B cell (primary cell): ENCODE data around the gene SP7. TPM values are rescaled to one million over a fixed set of nuclear protein-coding genes. Genes with fewer than 3 reads are reported as not detected.

Experiments
- ATAC-seq: fragments of 200-7000 bp; cut with Tn5 transposase; one replicate; pipeline ENCODE4 v1.10.0; 2021; ENCODE audit warnings: low read depth, mild to moderate bottlenecking, moderate number of reproducible peaks, moderate library complexity
- CTCF ChIA-PET: fragments of 350-600 bp; sonication (Branson Sonifier 250); formaldehyde crosslinking; loops from one replicate; lab custom pipeline; 2021; ENCODE audit warnings: antibody characterized with exemption, inconsistent platforms; lab: Charles Lee
- POLR2A ChIA-PET: fragments of 350-600 bp; sonication (Branson Sonifier 250); formaldehyde crosslinking; loops from one replicate; lab custom pipeline; 2021; ENCODE audit warnings: antibody characterized with exemption; lab: Charles Lee
- DNase-seq: peaks from one replicate; pipeline ENCODE4 v3.0.0; 2013
- H2AFZ ChIP-seq: 2 replicates; pipeline ENCODE4 v1.6.1; 2012; ENCODE audit warnings: mild to moderate bottlenecking, low read depth, low read length; ENCODE audit not compliant: insufficient read depth, poor library complexity, severe bottlenecking
- H3K27ac ChIP-seq, 2 donors: 1 replicate in 1 of 2; 2 replicates in 1 of 2; pipeline ENCODE4 v1.5.1; 2012 to 2013; ENCODE audit warnings: low read length in 2 of 2, mild to moderate bottlenecking in 2 of 2, moderate library complexity in 1 of 2
- H3K27me3 ChIP-seq, 4 experiments: fragments of 200-600 bp in 1 of 4; sonication (generic) in 1 of 4; replicated peaks in 1 of 4; 1 replicate in 2 of 4; 2 replicates in 2 of 4; pipeline versions ENCODE4 v1.6.1 to v1.7.0; 2013 to 2016; ENCODE audit warnings: low read length in 3 of 4, mild to moderate bottlenecking in 2 of 4, mixed read lengths in 1 of 4, moderate library complexity in 1 of 4; ENCODE audit not compliant: insufficient read depth in 4 of 4, control insufficient read depth in 3 of 4; ENCODE audit errors: control extremely low read depth in 1 of 4
- H3K36me3 ChIP-seq, 2 experiments: replicated peaks in 1 of 2; 1 replicate in 1 of 2; 2 replicates in 1 of 2; pipeline versions ENCODE4 v1.6.1 to v1.7.1; 2013; ENCODE audit warnings: low read length in 1 of 2; ENCODE audit not compliant: insufficient read depth in 2 of 2, control insufficient read depth in 1 of 2; ENCODE audit errors: control extremely low read depth in 1 of 2, extremely low read depth in 1 of 2
- H3K4me1 ChIP-seq, 2 donors: fragments of 200-600 bp in 1 of 2; sonication (generic) in 1 of 2; 1 replicate in 1 of 2; 2 replicates in 1 of 2; pipeline versions ENCODE4 v1.5.1 to v1.6.1; 2013 to 2017; ENCODE audit warnings: low read length in 2 of 2; ENCODE audit not compliant: control insufficient read depth in 2 of 2, insufficient read depth in 2 of 2
- H3K4me2 ChIP-seq: replicated peaks from 2 replicates; pipeline ENCODE3; 2012; ENCODE audit warnings: mild to moderate bottlenecking, low read depth, low read length; ENCODE audit not compliant: poor library complexity, severe bottlenecking
- H3K4me3 ChIP-seq, 5 experiments: fragments of 200-600 bp in 1 of 5; sonication (generic) in 1 of 5; 1 replicate in 3 of 5; 2 replicates in 2 of 5; pipeline versions ENCODE4 v1.5.1 to v1.7.0; 2011 to 2016; ENCODE audit warnings: low read length in 4 of 5, mild to moderate bottlenecking in 4 of 5, low read depth in 2 of 5, control low read depth in 1 of 5, moderate library complexity in 1 of 5; ENCODE audit not compliant: insufficient read depth in 1 of 5; ENCODE audit errors: control extremely low read depth in 1 of 5, extremely low read depth in 1 of 5
- H3K79me2 ChIP-seq: fragments of 200-600 bp; sonication (generic); one replicate; pipeline ENCODE4 v1.6.0; 2016; ENCODE audit warnings: low read length; ENCODE audit not compliant: control insufficient read depth, insufficient read depth
- H3K9ac ChIP-seq: fragments of 200-600 bp; sonication (generic); 2 replicates; pipeline ENCODE4 v1.6.1; 2017; ENCODE audit warnings: mild to moderate bottlenecking, low read length, moderate library complexity
- H3K9me3 ChIP-seq, 3 donors: one replicate each; pipeline versions ENCODE4 v1.6.1 to v1.7.1; 2013; ENCODE audit warnings: low read length in 2 of 3; ENCODE audit not compliant: control insufficient read depth in 2 of 3, insufficient read depth in 1 of 3; ENCODE audit errors: control extremely low read depth in 1 of 3
- H4K20me1 ChIP-seq: 2 replicates; pipeline ENCODE4 v1.6.0; 2012; ENCODE audit warnings: mild to moderate bottlenecking, low read length; ENCODE audit not compliant: insufficient read depth, control insufficient read depth, poor library complexity, severe bottlenecking
- H3K27ac Mint-ChIP-seq: one replicate; pipeline ENCODE4 v1.8.0; 2021; ENCODE audit warnings: mixed read lengths
- H3K27me3 Mint-ChIP-seq: one replicate; pipeline ENCODE4 v1.8.0; 2021; ENCODE audit warnings: mixed read lengths
- H3K4me1 Mint-ChIP-seq: one replicate; pipeline ENCODE4 v1.8.0; 2021; ENCODE audit warnings: mixed read lengths
- H3K4me3 Mint-ChIP-seq: one replicate; pipeline ENCODE4 v1.8.0; 2021; ENCODE audit warnings: mixed read lengths
- H3K9me3 Mint-ChIP-seq: one replicate; pipeline ENCODE4 v1.8.0; 2022; ENCODE audit warnings: mixed read lengths; ENCODE audit not compliant: insufficient read depth
- EZH2 ChIP-seq: IDR thresholded peaks from 2 replicates; pipeline ENCODE4 v1.6.1; 2012; ENCODE audit warnings: borderline replicate concordance, low read depth, mild to moderate bottlenecking, moderate library complexity, low read length; ENCODE audit not compliant: insufficient read depth, poor library complexity, severe bottlenecking
- WGBS: methylation state at CpG from one replicate; pipeline ENCODE4 v1.1.5; 2013; ENCODE audit warnings: missing lambda C conversion rate; ENCODE audit not compliant: insufficient coverage; 5-methylcytosine and 5-hydroxymethylcytosine counted together
- intact Hi-C: fragments of 100-400 bp; cut with micrococcal nuclease; formaldehyde crosslinking; loops from one replicate; pipeline ENCODE4 v1.10.0; 2022
- polyA plus RNA-seq: library from polyadenylated mRNA; depleted of rRNA; stranded (reverse); fragments of >200 nt; gene quantifications from 2 replicates; pipeline ENCODE4 v1.2.3, GENCODE V29; 2012
- total RNA-seq, 2 donors: library from RNA; stranded (reverse); fragments of 120-200 nt in 1 of 2; gene quantifications; 1 replicate in 1 of 2; 2 replicates in 1 of 2; pipeline versions ENCODE4 v1.2.3 to v1.2.4, GENCODE V29; 2013 to 2022
- TF ChIP-seq, protein P1 (sequence below): fragments of 200-600 bp; IDR thresholded peaks from one replicate; pipeline ENCODE4 v1.8.0; 2022; ENCODE audit warnings: antibody characterized with exemption, mild to moderate bottlenecking

SP7 gene
- total and polyA plus RNA-seq, 2 donors (not counting 1 experiment from before 2014, with no cell fraction given) = 0.34 TPM; not detected in 1

DNA sequence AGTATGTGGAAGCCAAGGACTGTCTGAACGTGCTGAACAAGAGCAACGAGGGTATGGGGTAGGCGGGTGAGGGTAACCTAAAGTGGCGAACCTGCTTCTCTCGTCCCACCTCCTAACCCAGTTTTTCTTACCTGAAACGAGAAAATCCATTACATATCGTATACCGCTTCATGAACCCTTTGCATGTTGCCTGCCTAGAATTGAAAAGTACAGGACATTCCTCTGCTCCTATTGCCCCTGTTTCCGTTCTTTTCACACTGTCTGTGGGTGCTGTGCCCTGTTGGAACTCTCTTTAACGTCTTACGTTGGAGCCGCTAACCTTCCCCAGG lies 40.3 kb downstream of the SP7 start:
- TF ChIP-seq, protein P1, sequence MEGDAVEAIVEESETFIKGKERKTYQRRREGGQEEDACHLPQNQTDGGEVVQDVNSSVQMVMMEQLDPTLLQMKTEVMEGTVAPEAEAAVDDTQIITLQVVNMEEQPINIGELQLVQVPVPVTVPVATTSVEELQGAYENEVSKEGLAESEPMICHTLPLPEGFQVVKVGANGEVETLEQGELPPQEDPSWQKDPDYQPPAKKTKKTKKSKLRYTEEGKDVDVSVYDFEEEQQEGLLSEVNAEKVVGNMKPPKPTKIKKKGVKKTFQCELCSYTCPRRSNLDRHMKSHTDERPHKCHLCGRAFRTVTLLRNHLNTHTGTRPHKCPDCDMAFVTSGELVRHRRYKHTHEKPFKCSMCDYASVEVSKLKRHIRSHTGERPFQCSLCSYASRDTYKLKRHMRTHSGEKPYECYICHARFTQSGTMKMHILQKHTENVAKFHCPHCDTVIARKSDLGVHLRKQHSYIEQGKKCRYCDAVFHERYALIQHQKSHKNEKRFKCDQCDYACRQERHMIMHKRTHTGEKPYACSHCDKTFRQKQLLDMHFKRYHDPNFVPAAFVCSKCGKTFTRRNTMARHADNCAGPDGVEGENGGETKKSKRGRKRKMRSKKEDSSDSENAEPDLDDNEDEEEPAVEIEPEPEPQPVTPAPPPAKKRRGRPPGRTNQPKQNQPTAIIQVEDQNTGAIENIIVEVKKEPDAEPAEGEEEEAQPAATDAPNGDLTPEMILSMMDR = no peak
- no peak for TF ChIP-seq EZH2
- ChIA-PET CTCF (interaction anchor here (0.7 to 24.0 kb wide), 13 partner anchors 9 to 214 kb away, joined by 3 to 721 read pairs (median 4); partner anchors contain the start of genes AAAS and ITGB7), POLR2A (interaction anchor here (0.8 to 2.9 kb wide), 10 partner anchors 8 to 217 kb away, joined by 4 to 15 read pairs (median 7); partner anchors contain the start of genes AAAS, CSAD, ESPL1 and SP1)
- H2AFZ ChIP-seq = peak overlapping the region; percentile 81
- H3K9me3 ChIP-seq = no peaks in the 10 kb centered on the region
- Mint-ChIP-seq H3K4me3 (peak overlapping the region; percentile 100), H3K4me1 (peaks cover 55% of the 10 kb centered on the region), H3K27me3 (no peaks in the 10 kb centered on the region), H3K9me3 (no peaks in the 10 kb centered on the region), H3K27ac (peak overlapping the region; percentile 99)
- peak overlapping the region; percentile 77 for H3K9ac ChIP-seq
- peak overlapping the region; percentile 64 to 96 (median 82) for H3K4me3 ChIP-seq
- H3K36me3 ChIP-seq = peaks cover 5 to 24% of the 10 kb centered on the region in 2 experiments
- peak overlapping the region; percentile 69 to 86 for H3K27ac ChIP-seq
- 19% methylated on average over 7 of the region's 12 CpGs for WGBS
- DNase-seq (no peak), ATAC-seq (no peak)
- peaks cover 50% of the 10 kb centered on the region for H3K79me2 ChIP-seq
- no peaks in the 10 kb centered on the region for H3K27me3 ChIP-seq
- H3K4me1 ChIP-seq = peaks cover 31 to 45% of the 10 kb centered on the region in 2 donors
- intact Hi-C loops = loop anchor here (1.0 to 5.0 kb wide), 8 partner anchors 25 to 331 kb away; partner anchors contain the start of genes AAAS, ATF7, CSAD and ESPL1
- H3K4me2 ChIP-seq = peak overlapping the region; percentile 67
- H4K20me1 ChIP-seq = peaks cover 24% of the 10 kb centered on the region
